ENCODE measurements around the gene CRYBB3. TPM values are rescaled to one million over a fixed set of nuclear protein-coding genes. Genes with fewer than 3 reads are reported as not detected.
"Not testable (repeated sequence)": the region's sequence is repeated elsewhere in the genome, so short reads cannot be mapped to it uniquely, and the experiment has no call there.

CRYBB3 gene
- total RNA-seq, 2 donors from 2014 or later = 0.70 to 2.1 TPM

DNA sequence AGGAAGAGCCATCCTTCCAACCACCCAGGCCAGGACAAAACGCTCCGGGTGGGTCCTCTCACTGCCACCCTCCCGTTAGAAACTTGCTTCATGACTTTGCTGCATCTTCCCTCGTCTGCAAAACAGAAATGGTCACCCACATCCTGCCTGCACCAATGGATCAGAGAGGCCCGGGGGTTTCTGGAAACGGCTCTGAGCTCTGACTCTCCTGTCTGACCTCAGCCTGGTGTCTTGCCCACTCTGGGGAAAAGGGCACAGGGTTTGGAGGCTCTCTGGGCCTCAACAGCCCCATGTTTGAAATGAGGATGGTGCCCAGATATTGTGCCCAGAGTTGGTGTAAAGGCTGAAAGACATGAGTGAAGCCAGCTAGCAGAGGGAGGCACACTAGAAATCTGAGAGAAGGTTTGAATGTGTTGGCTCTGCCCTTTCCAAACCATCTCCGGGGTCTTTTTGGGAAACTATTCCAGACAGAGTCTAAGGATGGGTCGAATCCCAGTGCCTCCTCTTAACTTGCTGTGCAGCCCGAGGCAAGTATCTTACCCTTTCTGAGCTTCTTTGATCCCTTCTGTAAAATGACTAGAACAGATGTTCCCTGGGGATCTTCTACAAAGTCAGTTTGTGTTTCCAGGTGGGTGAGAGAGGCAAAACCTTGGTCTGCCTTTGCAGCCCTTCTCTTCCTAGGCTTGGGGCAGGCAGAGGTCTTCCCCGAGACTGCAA, 2.1 kb downstream of the CRYBB3 start:
- ATAC-seq (no peak), DNase-seq (no peak)

DNA sequence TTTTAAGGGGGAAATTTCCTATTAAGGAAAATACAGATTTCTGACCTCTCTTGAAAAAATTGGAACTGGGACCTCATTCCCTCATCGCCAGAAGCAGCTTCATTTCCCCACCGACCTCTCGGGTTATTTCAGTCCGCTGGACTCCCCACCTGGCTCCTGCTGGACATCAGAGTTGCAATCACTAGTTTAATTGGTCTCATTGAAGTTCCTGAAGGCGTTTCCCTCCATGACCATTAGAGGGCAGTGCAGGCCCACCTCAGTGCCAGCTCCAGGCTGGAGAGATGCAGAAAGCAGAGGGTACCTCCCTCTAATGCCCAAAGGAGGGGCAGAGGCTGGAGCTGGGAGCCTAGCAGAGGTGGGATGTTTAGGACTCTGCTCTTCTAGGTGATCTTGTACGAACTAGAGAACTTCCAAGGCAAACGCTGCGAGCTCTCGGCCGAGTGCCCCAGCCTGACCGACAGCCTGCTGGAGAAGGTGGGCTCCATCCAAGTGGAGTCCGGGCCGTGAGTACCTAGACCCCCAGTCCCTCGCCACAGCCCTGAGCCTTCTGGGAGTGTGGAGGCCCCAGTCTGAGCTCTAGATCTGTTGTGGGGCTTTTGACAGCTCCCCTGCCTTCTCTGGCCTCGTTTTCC, 2.7 kb downstream of the CRYBB3 start:
- peak; percentile 70 for ATAC-seq
- intact Hi-C loops (cut with DNase I, micrococcal nuclease) = no loop called here
- peak in 1 of 2 donors; percentile 58 for DNase-seq

More for the DNA sequence above, 2.1 kb downstream of the CRYBB3 start:
- intact Hi-C loops (cut with DNase I, micrococcal nuclease) = no loop called here

DNA sequence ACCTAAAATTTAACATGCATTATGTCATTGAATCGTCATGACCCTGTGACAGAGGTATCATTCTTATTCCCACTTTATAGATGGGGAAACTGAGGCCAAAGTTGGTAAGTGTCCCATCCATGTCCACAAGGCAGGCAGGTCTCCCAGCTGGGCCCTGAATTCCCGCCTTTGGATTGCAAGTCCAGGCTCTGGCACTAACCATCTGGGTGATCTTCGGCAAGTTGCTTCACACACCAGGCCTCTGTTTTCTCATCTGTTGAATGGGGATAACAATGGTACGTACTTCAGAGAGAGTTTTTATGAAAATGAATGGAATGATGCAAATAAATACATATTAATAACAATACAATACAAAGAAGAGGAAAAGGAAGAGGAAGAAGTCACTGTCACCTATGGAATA, 3.4 kb downstream of the CRYBB3 start:
- no peak for ATAC-seq
- no peak for DNase-seq
- intact Hi-C loops (cut with DNase I, micrococcal nuclease) = no loop called here

DNA sequence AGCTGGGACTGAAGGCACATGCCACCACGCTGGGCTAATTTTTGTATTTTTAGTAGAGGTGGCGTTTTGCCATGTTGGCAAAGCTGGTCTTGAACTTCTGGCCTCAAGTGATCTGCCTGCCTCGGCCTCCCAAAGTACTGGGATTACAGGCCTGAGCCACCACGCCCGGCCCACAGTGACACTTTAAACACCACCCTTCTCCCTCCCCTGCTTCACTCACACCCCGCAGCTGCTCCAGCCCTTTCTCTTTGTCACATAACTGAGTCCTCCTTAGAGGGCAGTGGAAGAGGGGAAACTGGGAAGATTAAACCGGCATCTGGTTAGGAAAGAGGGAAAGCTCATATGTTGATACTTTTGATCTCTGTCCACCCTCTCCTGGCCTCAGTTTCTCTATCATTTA, 4.9 kb downstream of the CRYBB3 start:
- ATAC-seq; DNase-seq; intact Hi-C loops (cut with DNase I, micrococcal nuclease): not testable (repeated sequence)

DNA sequence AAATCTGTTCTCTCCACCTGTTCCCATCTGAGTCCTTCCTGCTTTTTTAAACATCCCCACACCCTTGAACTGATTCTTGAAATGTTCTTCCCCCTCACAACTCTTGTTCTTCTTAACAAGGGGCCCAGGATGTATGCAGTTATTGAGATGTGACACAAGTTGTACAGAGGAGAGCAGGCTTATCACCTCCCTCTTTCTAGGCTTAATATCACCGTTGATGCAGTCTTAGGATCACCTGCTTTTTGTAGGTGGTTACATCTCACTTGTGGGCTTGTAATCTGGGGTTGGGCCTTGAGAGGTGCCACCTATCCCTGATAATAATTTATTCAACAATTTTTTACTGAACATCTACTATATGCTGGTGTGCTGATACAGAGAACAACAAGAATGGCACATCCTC, 6.2 kb downstream of the CRYBB3 start:
- DNase-seq (no peak), ATAC-seq (no peak)
- intact Hi-C loops (cut with DNase I, micrococcal nuclease) = no loop called here

DNA sequence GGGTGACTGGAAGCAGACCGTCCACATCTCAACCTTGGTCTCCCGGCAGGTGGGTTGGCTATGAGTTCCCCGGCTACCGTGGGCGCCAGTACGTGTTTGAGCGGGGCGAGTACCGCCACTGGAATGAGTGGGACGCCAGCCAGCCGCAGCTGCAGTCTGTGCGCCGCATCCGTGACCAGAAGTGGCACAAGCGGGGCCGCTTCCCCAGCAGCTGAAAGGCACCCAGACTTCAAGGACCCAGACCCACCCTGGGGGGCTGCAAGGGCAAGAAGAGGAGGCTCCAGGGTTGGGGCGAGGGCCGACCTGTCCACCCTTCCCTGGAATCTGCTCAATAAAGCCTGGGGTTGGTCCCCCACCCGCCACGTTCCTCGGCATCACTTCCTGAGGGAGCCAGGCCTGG, 7.3 kb downstream of the CRYBB3 start:
- intact Hi-C loops (cut with DNase I, micrococcal nuclease) = no loop called here
- DNase-seq = no peak
- no peak for ATAC-seq

DNA sequence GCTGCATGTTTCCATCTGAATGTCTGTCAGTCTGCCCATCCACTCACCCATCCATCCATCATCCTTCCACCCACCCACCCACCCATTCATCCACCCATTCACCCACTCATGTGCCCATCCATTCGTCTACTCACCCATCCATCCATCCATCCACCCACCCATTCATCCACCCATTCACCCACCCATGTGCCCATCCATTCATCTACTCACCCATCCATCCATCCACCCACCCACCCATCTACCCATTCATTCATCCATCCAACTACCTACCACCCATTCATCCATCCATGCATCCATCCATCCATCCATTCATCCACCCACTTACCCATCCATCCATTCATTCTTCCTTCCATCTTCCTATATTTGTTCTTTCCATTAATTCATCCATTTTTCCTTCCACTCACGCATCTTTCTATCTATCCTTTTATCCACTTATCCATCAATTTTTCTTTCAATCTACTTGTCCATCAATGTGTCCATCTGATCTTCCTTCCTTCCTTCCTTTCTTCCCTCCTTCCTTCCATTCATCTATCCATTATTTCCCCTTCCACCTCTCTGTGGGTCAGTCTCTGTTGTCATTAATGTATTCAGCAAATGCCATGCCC, 8.0 kb downstream of the CRYBB3 start:
- ATAC-seq = no peak
- intact Hi-C loops (cut with DNase I, micrococcal nuclease) = no loop called here
- DNase-seq = no peak

DNA sequence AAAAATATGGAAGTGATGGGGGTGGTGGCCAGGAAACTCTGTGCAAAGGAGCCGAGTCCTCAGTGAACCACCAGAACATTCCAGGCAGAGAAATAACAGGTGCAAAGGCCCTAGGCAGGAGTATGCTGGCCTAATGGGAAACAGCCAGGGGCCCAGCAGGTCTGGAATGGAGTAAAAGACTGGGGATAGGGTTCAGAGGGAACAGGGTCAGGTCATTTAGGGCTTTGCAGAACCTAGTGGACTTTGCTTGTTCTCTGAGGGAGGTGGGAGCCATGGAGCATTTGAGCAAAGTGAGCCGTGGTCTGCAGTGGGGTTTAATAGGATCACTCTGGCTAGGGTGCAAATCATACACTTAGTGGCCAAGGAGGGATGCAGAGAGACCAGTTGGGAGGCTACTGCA, 8.7 kb downstream of the CRYBB3 start:
- no peak for ATAC-seq
- intact Hi-C loops (cut with DNase I, micrococcal nuclease) = no loop called here
- no peak for DNase-seq

DNA sequence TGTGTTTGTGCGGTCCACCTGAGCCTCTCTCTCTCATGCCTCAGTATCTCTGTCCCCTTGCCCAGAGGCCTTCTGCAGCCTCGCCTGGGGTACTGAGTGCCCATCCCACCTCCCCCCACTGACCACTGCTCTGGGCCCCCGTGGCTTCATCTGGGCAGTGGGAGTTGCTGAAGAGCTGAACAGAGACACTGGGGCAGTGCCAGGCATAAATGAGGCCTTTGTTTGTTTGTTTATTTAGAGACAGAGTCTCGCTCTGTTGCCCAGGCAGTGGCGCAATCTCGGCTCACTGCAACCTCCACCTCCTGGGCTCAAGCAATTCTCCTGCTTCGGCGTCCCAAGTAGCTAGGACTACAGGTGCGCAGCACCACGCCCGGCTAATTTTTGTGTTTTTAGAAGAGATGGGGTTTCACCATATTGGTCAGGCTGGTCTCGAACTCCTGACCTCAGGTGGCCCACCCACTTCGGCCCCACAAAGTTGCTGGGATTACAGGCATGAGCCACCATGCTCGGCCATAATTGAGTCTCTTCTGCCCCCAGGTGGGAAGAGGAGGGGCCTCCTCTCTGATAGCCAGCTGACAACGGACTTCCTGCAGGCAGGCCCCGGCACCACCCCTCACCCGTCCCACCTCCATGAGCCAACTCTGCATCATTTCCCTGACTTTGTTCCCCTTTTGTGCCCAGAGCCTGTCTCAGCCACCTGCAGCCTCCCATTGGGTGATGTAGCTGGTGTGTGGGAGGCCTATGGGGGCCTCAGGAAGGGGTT, 9.3 kb downstream of the CRYBB3 start:
- ATAC-seq = no peak
- intact Hi-C loops (cut with DNase I, micrococcal nuclease) = no loop called here
- DNase-seq = no peak

DNA sequence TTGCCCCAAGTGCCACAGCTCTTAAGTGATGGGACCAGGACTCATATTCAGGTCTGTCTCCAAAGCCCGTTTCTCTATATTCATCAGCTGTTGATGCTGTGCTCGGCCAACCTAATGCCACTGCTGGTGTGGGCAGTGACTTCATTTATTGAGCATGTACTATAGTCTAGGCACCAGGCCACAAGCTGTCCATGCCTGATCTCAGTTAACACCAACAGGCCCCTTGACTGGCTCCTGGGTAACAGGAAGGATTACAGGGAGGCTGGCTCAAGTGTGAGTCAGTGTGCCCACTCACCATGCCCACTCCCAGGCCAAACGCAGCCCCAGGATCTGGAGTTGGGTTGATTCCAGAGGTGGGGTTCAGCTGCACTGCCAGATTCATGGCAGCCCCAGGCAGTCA, 11.1 kb downstream of the CRYBB3 start:
- intact Hi-C loops (cut with DNase I, micrococcal nuclease) = no loop called here
- no peak for DNase-seq
- ATAC-seq = no peak

DNA sequence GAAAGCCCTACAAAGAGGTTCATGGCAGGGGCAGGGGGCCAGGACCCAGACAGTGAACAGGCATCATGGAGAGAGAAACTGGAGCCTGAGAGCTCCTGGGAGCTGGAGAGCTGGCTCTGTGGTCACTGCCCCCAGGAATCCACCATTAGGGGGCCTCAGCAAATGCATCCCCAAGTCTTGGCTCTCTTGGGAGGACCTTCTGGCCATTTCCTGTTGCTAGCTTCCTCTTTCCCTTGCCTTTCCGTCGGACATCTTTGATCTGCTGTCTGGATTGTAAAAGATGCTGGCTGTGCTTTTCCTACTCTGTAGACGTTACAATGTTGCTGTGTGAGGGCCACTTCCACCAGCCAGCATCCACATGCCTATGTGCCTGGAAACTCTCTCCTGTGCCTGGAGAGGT, 12.7 kb downstream of the CRYBB3 start:
- intact Hi-C loops (cut with DNase I, micrococcal nuclease) = no loop called here
- no peak for ATAC-seq
- DNase-seq = no peak

DNA sequence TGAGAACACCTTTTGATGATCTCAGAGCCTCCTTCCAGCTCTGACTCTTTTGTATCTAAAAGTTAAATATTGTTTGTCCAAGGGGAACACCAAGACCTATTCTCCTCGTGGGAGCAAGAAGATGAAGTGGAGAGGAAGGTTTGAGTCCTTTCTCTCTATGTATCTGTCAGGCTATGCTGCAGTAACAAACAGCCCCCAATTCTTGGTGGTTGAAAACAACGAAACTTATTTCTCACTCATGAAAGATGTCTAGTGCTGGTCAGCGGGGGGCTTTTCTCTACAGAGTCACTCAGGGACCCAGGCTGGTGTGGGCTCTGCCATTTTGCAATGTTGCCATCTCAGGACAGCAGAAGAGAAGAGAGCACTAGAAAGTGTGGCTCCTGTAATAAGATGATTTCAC, 13.6 kb downstream of the CRYBB3 start:
- no peak for DNase-seq
- intact Hi-C loops (cut with DNase I, micrococcal nuclease) = no loop called here
- ATAC-seq = no peak

DNA sequence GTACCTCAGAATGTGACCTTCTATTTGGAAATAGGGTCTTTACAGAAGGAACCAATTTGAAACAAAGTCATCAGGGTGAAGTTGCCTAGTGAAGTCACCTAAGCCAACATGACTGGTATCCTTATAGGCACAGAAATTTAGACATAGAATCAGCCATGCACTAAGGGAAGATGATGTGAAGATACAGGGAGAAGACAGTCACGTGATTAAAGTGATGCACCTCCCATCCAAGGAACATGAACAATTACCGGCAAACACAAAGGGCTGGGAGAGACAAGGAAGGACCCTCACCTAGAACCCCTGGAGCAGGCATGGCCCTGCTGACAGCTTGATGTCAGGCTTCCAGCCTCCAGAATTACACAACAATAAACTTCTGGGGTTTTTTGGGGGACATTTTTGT, 16.6 kb downstream of the CRYBB3 start:
- ATAC-seq = no peak
- intact Hi-C loops (cut with DNase I, micrococcal nuclease) = no loop called here
- DNase-seq = no peak

DNA sequence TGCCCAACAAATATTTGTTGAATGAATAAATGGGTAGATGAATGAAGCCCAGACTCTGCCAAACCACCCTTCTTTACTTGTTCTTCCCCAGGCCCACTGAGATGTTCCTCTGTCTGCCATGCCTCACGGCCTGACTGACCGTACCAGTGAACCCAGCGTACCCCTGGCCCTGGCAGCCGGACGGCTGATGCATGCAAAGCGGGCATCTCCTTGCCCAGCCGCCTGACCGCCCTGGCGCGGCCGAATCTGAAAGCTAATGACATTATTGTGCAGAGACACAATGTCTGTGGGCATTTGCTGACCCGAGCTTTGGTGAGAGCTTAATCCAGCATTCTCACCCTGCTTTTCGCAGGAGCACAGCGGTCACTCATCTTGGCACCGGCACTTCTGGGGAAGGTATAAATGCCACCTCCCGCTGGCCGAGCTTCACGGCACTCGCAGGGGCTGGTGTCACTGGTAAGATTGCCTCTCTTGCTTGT, 19.6 kb downstream of the CRYBB3 start, which contains the start of gene CRYBB2:
TSS of gene CRYBB2 (plus strand) at position 429 of the 479 bp plus-strand sequence. CDS start 1,791 bp downstream, outside the sequence.
- ATAC-seq (no peak), DNase-seq (no peak)
- intact Hi-C loops (cut with DNase I, micrococcal nuclease) = no loop called here

DNA sequence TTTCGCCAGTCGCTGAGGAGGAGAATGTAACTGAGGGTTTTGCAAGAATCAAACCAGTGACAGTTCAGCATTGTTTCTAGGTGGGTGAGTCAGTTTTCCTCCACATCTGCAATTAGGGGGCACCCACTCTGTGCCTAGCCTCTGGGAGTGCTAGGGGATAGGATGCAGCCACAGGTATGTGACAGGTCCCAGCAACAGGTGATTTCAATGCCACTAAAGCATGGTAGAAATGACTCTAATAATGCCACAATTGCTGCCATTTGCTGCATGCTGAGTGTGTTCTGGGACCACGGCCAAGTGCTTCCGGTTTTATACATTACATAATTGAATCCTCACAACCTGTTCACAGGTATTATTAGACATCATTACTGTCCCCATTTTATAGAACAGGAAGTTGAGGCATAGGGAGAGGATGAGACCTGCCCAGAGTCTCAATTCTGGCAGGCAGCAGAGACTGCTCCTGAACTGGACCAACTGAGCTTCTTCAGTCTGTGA, 20.3 kb downstream of the CRYBB3 start:
- DNase-seq = no peak
- no peak for ATAC-seq
- intact Hi-C loops (cut with DNase I, micrococcal nuclease) = no loop called here

DNA sequence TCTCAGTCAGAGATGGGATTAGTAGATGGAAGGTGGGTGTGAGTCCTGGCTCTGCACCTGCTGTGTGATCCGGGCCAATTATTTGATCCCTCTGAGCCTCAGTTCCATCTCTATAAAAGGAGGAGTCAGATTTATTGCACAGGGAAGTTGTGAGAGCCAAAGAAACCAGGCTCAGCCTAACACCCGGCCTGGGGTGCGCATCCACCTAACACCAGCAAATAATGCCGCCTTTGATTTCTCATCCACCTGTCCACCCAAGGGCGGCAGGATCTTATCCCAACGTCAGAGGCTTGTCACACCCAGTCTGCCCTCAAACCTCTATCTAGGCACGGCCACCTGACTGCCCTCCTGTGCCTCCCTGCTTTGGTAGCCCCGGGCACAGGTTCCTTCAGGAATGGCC, 22.1 kb downstream of the CRYBB3 start:
- peak; percentile 52 for ATAC-seq
- intact Hi-C loops (cut with DNase I, micrococcal nuclease) = no loop called here
- DNase-seq = no peak

DNA sequence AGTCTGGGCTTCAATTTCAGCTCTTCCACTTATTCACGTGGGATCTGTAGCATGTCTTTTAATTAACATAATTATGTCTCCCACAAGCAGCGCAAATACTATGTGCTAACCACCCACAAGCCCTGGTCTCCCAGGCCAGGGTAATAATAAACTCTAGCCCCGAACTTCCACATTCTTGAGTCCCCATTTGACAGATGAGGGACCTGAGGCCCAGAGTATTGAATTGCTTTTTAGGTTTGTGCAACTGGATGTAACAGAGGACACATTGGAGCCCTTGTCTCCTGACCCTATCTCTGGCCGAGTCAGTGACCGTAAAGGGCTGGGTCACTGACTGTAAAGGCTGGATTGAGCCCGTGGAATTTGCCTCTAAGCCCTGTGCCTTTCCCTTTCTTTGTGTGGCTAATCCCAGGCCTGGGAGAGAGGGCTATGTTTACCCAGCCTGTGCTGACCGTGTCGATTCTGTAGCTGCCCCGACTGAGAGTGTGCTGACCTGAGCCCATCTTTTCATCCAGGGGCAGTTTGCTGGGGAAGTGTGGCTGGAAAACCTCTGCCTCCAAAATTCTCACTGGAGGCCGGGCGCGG, 23.7 kb downstream of the CRYBB3 start:
- intact Hi-C loops (cut with DNase I, micrococcal nuclease) = no loop called here
- ATAC-seq = no peak
- DNase-seq = no peak

DNA sequence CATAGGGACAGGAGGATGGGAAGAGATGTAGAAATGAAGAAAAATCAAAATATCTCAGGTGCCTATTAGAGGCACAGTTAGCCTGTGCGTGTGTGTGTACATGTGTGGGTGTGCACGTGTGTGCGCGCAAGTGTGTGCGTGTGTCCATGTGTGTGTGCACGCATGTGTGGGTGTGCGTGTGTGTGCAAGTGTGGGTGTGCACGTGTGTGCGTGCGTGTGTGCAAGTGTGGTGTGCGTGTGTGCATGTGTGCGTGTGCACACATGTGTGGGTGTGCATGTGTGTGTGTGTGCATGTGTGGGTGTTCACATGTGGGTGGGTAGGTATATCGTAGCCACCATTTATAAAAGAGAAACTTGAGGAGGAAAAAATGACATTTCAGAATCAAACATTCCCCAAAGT, 29.2 kb downstream of the CRYBB3 start:
- intact Hi-C loops (cut with DNase I, micrococcal nuclease) = no loop called here
- DNase-seq (no peak), ATAC-seq (no peak)

DNA sequence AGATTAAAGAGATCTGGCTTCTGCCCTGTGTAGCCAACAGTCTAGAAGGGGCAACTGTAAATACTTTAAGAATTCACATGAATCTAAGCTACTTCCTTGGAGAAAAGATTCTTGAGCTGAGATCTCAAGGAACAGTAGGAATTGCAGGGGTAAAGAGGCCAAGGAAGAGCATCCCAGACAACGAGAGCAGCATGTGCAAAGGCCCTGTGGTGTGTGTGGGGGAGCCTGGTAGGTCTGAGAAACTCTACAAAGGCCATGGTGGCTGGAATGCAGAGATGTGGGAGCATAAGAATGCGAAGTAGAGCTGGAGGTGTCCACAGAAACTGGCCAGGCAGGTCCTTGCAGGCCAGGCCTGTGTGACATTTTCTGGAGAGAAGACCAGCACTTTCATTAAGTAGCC, 31.1 kb downstream of the CRYBB3 start:
- ATAC-seq; DNase-seq; intact Hi-C loops (cut with DNase I, micrococcal nuclease): not testable (repeated sequence)
